Measurements from ENCODE around the gene FBXL20.
"Not testable (repeated sequence)": the region's sequence is repeated elsewhere in the genome, so short reads cannot be mapped to it uniquely, and the experiment has no call there.

FBXL20 gene

GRCh38 chr17:39380144-39380543 lies 21.3 kb downstream of the FBXL20 start:
- DNase-seq (ENCODE audit: low read depth in 2 of 2) = no peak

DNA sequence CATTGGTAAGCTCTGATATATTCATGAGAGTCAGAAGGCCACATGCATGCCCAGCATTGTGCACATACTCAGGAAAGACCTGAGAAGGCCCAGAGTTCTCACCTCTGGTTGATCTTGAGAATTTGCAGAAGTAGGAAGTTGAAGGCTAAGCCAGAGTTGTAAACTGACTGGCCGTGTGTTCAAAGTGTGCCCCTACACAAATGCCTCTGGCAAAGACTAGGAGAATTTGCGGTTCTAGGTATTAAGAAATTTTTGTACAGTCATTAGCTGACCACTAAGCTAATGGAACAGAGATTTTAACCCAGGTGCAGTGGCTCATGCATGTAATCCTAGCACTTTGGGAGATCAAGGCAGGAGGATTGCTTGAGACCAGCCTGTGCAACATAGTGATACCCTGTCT lies 25.0 kb downstream of the FBXL20 start:
- no peak for DNase-seq (ENCODE audit: low read depth in 2 of 2)

DNA sequence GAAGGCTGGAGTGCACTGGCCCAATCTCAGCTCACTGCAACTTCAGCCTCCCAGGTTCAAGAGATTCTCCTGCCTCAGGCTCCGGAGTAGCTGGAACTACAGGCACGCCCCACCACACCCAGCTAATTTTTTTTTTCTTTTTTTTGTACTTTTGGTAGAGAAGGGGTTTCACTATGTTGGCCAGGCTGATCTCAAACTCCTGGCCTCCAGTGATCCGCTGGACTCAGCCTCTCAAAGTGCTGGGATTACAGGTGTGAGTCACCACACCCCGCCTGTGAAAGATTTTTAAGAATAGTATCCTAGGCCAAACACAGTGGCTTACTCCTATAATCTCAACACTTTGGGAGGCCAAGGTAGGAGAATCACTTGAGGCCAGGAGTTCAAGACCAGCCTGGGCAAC lies 33.6 kb downstream of the FBXL20 start:
- not testable (repeated sequence) for DNase-seq (ENCODE audit: low read depth in 2 of 2)

DNA sequence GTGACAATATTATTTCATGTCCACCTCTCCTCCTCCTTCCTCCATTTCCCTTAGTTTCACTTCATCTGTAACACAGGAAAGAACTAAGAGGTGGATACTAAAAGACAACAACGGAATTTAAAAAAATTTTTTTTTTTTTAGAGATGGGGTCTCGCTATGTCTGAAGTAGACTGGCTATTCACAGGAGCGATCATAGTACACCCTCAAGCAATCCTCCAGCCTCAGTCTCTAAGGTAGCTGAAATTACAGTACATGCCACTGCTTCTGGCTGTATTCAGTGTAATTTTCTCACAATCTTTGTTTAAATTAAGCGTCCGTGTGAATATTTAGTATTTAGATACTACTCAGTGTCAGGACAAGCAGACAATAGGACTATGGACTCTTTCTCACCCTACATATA lies 35.6 kb downstream of the FBXL20 start:
- DNase-seq (ENCODE audit: low read depth in 2 of 2) = no peak

DNA sequence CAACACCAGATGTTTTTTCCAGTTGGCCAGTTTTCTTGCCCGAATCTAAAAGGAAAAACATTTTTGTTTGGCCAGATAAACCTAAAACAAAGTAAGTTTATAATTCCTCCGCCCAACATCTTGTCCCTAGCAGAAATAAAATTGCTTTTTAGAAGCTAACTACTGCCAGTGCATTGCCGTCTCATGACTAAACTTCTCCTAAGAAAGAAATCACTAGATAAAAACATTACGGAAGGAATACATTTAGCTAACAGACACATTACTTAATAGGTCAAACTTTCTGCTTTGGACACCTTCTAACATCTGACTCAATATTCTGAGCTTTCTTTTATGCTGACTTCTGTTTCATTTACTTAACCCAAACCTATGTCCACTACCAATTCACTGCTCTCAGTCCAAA lies 36.2 kb downstream of the FBXL20 start:
- DNase-seq (ENCODE audit: low read depth in 2 of 2) = no peak

GRCh38 chr17:39364236-39365025 lies 37.0 kb downstream of the FBXL20 start:
- DNase-seq (ENCODE audit: low read depth in 2 of 2) = no peak

- no peak for DNase-seq (ENCODE audit: low read depth in 2 of 2)
These were observed 40.4 kb downstream of the FBXL20 start for GRCh38 chr17:39361064-39361463.

DNA sequence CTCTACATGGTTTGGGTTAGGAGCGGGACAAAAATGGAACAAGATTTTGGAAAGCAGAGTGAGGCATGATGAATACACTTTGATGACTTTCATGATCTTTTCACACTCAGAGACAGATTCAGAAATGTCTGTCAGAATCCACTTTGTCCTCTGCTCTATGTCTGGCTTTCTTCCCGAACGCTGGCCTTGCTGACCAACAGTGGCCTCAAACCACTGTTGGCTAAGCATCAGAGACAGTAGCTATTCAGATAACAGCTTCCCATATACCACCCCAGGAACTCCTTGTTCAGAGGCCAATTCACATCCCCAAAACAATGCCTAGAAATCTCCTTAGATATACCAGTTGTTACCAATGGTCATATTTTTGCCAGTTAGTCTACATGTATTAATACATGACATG lies 40.9 kb downstream of the FBXL20 start:
- DNase-seq (ENCODE audit: low read depth in 2 of 2) = no peak

DNA sequence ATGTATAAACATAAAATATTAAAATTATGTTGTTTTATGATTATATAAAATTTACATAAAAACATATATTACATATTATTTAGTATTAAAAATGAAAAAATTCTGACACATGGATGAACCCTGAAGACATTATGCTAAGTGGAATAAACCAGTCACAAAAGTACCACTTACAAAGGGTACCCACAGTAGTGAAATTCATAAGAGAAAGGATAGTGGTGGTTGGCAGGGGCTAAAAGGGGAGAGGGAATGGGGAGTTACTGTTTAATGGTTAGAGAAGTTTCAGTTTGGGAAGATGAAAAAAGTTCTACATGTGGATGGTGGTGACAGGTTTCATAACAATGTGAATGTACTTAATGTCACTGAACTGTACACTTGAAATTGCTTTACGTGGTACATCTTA lies 41.4 kb downstream of the FBXL20 start:
- DNase-seq (ENCODE audit: low read depth in 2 of 2) = no peak

DNA sequence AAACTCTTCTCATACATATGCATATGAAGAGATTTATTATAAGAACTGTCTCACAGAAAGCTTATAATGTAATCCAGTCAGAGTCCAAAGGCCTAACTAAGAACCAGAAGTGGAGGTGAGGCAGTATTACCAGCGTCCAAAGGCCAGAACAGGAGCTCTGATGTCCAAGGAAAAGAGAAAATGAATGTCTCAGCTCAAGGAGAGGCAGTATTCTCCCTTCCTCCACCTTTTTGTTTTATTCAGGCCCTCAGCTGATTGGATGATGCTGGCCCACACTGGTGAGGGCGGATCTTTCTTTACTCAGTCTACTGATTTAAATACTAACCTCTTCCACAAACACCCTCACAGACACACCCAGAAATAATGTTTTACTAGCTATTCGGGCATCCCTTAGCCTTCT lies 43.4 kb downstream of the FBXL20 start:
- DNase-seq (ENCODE audit: low read depth in 2 of 2) = no peak

- DNase-seq (ENCODE audit: low read depth in 2 of 2) = no peak
These were observed 43.9 kb downstream of the FBXL20 start for GRCh38 chr17:39357488-39357887.

DNA sequence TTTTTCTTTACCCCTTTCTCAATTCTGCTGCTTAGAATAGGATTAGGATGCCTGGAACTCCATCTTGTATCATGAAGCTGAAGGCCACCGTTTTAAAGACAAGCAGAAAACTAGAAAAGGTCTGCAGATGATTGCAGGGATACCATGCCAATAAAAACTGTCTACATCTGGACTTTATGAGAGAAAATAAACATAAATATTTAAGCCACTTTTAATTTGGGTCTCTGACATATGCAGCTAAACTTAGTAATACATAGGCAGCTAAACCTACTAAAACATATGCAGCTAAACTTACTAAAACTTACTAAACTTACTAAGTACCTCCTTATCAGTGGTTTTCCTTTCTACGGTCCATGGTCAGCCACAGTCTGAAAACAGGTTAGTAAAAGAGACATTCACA lies 48.4 kb downstream of the FBXL20 start:
- no peak for DNase-seq (ENCODE audit: low read depth in 2 of 2)

DNA sequence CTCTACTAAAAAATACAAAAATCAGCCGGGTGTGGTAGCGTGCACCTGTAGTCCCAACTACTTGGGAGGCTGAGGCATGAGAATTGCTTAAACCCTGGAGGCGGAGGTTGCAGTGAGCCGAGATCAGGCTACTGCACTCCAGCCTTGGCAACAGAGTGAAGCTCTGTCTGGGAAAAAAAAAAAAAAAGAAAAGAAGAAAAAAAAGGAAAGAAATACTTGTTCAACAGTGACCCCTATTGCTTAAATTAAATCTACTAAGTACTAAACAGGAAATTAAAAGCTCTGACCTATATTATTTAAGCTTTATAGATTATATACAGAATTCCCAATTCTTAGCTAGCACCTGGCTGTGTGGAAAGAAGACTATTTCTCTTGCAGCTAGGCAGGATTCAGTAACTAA lies 48.9 kb downstream of the FBXL20 start:
- DNase-seq (ENCODE audit: low read depth in 2 of 2) = no peak

GRCh38 chr17:39351508-39351907 lies 49.9 kb downstream of the FBXL20 start:
- DNase-seq (ENCODE audit: low read depth in 2 of 2) = no peak

- no peak for DNase-seq (ENCODE audit: low read depth in 2 of 2)
These were observed 52.2 kb downstream of the FBXL20 start for GRCh38 chr17:39349246-39349645.

DNA sequence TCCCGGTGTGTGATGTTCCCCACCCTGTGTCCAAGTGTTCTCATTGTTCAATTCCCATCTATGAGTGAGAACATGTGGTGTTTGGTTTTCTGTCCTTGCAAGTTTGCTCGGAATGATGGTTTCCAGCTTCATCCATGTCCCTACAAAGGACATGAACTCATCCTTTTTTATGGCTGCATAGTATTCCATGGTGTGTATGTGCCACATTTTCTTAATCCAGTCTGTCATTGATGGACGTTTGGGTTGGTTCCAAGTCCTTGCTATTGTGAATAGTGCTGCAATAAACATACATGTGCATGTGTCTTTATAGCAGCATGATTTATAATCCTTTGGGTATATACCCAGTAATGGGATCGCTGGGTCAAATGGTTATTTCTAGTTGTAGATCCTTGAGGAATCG lies 54.6 kb downstream of the FBXL20 start:
- not testable (repeated sequence) for DNase-seq (ENCODE audit: low read depth in 2 of 2)

DNA sequence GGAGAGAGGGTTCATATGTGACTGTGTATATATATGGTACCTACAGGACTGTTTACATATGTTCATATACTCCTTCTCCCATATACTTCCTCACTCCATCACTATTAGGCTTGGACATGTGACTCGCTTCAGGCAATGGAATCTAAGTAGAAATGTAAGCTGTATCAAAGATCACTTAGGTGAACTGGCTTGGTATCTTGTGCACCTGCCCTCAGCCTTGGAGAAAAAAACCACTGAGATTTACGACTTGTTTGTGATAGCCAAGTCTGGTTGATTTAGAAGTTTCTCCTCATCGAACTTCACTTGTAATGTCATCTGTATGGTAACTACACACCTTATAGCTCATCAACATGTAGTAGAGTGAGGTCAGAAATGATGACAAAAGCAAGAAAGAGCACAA lies 59.9 kb downstream of the FBXL20 start:
- no peak for DNase-seq (ENCODE audit: low read depth in 2 of 2)

DNA sequence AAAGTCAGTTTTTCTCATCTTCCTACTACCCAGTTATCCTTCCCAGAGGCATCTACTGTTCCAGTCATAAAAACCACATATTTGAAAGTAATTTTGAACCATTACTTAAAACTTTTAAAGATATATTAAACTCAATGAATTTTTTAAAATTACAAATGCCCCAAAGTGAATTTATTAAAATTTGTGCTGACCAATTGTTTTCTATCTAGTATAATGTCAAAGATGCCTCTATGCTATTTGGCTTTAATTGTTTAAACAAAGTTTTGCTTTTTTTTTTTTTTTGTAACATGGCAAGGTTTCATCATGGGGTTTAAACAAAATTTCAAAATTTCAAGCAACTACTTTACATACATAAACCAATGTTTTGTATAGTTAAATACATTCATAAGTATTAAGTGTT lies 60.7 kb downstream of the FBXL20 start:
- no peak for DNase-seq (ENCODE audit: low read depth in 2 of 2)

GRCh38 chr17:39339272-39339671 lies 62.2 kb downstream of the FBXL20 start:
- no peak for DNase-seq (ENCODE audit: low read depth in 2 of 2)

DNA sequence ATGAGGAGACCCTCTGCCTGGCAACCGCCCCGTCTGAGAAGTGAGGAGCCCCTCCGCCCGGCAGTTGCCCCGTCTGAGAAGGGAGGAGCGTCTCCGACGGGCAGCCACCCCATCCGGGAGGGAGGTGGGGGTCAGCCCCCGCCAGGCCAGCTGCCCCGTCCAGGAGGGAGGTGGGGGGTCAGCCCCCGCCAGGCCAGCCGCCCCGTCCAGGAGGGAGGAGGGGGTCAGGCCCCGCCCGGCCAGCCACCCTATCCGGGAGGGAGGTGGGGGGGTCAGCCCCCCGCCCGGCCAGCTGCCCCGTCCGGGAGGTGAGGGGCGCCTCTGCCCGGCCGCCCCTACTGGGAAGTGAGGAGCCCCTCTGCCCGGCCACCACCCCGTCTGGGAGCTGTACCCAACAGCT lies 63.8 kb downstream of the FBXL20 start:
- DNase-seq (ENCODE audit: low read depth in 2 of 2) = not testable (repeated sequence)

DNA sequence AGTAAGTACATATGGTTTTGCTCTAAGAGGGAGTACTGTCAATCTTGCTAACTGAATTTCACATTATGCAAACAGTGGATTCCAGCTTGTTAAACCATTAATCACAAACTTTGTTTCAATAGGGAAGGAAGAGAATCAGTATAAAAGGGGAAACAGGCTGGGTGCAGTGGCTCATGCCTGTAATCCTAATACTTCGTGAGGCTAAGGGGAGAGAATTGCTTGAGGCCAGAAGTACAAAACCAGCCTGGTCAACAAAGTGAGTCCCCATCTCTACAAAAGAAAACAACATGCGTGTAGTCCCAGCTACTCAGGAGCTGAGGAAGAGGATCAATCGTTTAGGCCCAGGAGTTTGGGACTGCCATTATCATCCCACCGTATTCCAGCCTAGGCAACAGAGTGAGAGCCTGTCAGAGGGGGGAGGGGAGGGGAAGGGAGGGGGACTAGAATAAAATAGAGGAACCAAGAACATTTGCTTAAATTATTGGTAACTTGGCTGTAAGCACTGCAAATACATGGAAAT lies 65.7 kb downstream of the FBXL20 start:
- DNase-seq (ENCODE audit: low read depth in 2 of 2) = no peak

GRCh38 chr17:39334008-39334744 lies 67.2 kb downstream of the FBXL20 start:
- not testable (repeated sequence) for DNase-seq (ENCODE audit: low read depth in 2 of 2)

DNA sequence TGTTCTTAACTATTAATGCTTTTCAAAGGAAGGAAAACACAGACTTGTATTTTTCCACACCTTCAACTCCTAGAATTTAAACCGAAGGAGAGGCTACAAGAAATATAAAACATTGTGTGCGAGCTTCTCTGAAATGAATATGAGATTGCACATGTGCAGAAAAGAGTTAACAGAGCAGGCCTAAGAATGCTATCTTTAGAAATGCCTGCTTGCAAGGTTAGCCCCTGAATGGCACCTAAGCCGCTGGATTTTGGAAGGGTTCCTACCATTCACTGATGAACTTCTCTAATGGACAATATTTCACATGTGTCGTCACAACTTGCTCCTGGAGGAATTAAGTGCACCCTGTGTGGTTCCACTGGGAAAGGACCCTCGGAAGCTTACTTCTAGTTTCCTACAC lies 69.3 kb downstream of the FBXL20 start:
- no peak for DNase-seq (ENCODE audit: low read depth in 2 of 2)
